HCT116 (cell line): ENCODE results near the gene CLCN1. TPM values are rescaled to one million over a fixed set of nuclear protein-coding genes. Genes with fewer than 3 reads are reported as not detected.

Experiments
- ATAC-seq: fragments of 200-7000 bp; cut with Tn5 transposase; 2 replicates; pipeline ENCODE4 v1.9.1; 2020; ENCODE audit warnings: mild to moderate bottlenecking, moderate library complexity
- BruUV-seq: library from RNA; stranded (reverse); fragments of 400-500 nt; replicated peaks from 2 replicates; lab custom pipeline; 2021; lab: Mats Ljungman, UMichigan
- CTCF ChIA-PET: fragments of 300-600 bp; sonication (Branson Sonifier 250); formaldehyde crosslinking; loops from one replicate; lab custom pipeline; 2021; ENCODE audit warnings: antibody characterized with exemption; lab: Charles Lee
- POLR2A ChIA-PET: fragments of 300-600, 350-600 bp; sonication (Branson Sonifier 250); formaldehyde crosslinking; loops from one replicate; lab custom pipeline; 2021; ENCODE audit warnings: antibody characterized with exemption; lab: Charles Lee
- RAD21 ChIA-PET, 2 experiments: fragments of 300-600 bp; sonication (Branson Sonifier 250); formaldehyde crosslinking; loops; one replicate each; lab custom pipeline; 2023; ENCODE audit warnings: low total read pairs in 2 of 2; ENCODE audit not compliant: uncharacterized antibody in 2 of 2, unreplicated experiment in 2 of 2, low non-redundant PET in 1 of 2; lab: Charles Lee
- DNase-seq: peaks from one replicate; pipeline ENCODE4 v3.0.0-alpha.2; 2010; ENCODE audit warnings: low read depth, low spot score
- H2AFZ ChIP-seq: fragments of 200-600 bp; shearing (Covaris generic), sonication (generic); 2 replicates; pipeline ENCODE4 v1.6.1; 2017; ENCODE audit warnings: low read depth, mixed run types, mixed read lengths, antibody characterized with exemption, low read length; ENCODE audit not compliant: poor library complexity, severe bottlenecking
- H3K27ac ChIP-seq: 2 replicates; pipeline ENCODE4 v1.5.1; 2012; ENCODE audit warnings: low read depth, low read length
- H3K27me3 ChIP-seq: fragments of 200-600 bp; sonication (generic); 2 replicates; pipeline ENCODE4 v1.6.1; 2016; ENCODE audit warnings: mixed run types, low read length, mixed read lengths; ENCODE audit not compliant: insufficient read depth
- H3K36me3 ChIP-seq, 2 experiments: fragments of 200-500 bp in 1 of 2; fragments of 200-600 bp in 1 of 2; sonication (Bioruptor generic) in 1 of 2; sonication (generic) in 1 of 2; 2 replicates each; pipeline versions ENCODE4 v1.5.1 to v1.6.1; 2014 to 2016; ENCODE audit warnings: low read length in 2 of 2, inconsistent platforms in 1 of 2, mixed read lengths in 1 of 2, mixed run types in 1 of 2; ENCODE audit not compliant: insufficient read depth in 2 of 2, control insufficient read depth in 1 of 2
- H3K4me1 ChIP-seq, 2 experiments: fragments of 200-600 bp in 1 of 2; sonication (generic) in 1 of 2; 2 replicates each; pipeline versions ENCODE4 v1.5.1 to v1.6.1; 2012 to 2017; ENCODE audit warnings: low read length in 2 of 2, inconsistent platforms in 1 of 2, mild to moderate bottlenecking in 1 of 2, mixed read lengths in 1 of 2, mixed run types in 1 of 2, moderate library complexity in 1 of 2; ENCODE audit not compliant: insufficient read depth in 2 of 2, control insufficient read depth in 1 of 2
- H3K4me2 ChIP-seq: fragments of 200-600 bp; sonication (generic); 2 replicates; pipeline ENCODE4 v1.6.1; 2017; ENCODE audit warnings: mixed run types, low read length, mixed read lengths
- H3K4me3 ChIP-seq, 2 experiments: fragments of 200-600 bp in 1 of 2; sonication (generic) in 1 of 2; replicated peaks in 1 of 2; 2 replicates each; pipeline ENCODE4 v1.5.1; 2011 to 2016; ENCODE audit warnings: low read length in 2 of 2, control low read depth in 1 of 2, low read depth in 1 of 2, mild to moderate bottlenecking in 1 of 2, mixed read lengths in 1 of 2, mixed run types in 1 of 2
- H3K79me2 ChIP-seq: fragments of 200-600 bp; sonication (generic); 2 replicates; pipeline ENCODE4 v1.6.1; 2017; ENCODE audit warnings: mild to moderate bottlenecking, mixed run types, low read length, moderate library complexity, mixed read lengths; ENCODE audit not compliant: insufficient read depth
- H3K9ac ChIP-seq: fragments of 200-600 bp; sonication (generic); 2 replicates; pipeline ENCODE4 v1.6.1; 2016; ENCODE audit warnings: low read length, mixed read lengths
- H3K9me2 ChIP-seq: fragments of 200-600 bp; sonication (generic), shearing (Covaris generic); 2 replicates; pipeline ENCODE4 v1.6.1; 2017; ENCODE audit warnings: mixed run types, mild to moderate bottlenecking, moderate library complexity; ENCODE audit not compliant: insufficient read depth
- H3K9me3 ChIP-seq, 2 experiments: fragments of 200-500 bp in 1 of 2; fragments of 200-600 bp in 1 of 2; sonication (Bioruptor generic) in 1 of 2; sonication (generic) in 1 of 2; 2 replicates each; pipeline ENCODE4 v1.6.1; 2014 to 2017; ENCODE audit warnings: low read length in 2 of 2, mixed read lengths in 2 of 2, inconsistent platforms in 1 of 2, low read depth in 1 of 2, mild to moderate bottlenecking in 1 of 2, mixed run types in 1 of 2, moderate library complexity in 1 of 2; ENCODE audit not compliant: control insufficient read depth in 1 of 2, insufficient read depth in 1 of 2
- H4K20me1 ChIP-seq: fragments of 200-600 bp; sonication (generic), shearing (Covaris generic); 2 replicates; pipeline ENCODE4 v1.6.1; 2017; ENCODE audit warnings: mixed run types, mild to moderate bottlenecking, moderate library complexity; ENCODE audit not compliant: insufficient read depth
- CEBPB ChIP-seq: IDR thresholded peaks from 2 replicates; pipeline ENCODE4 v1.6.1; 2012; ENCODE audit warnings: low read depth
- EGR1 ChIP-seq: IDR thresholded peaks from 2 replicates; pipeline ENCODE4 v1.6.1; 2012; ENCODE audit warnings: low read depth
- ELF1 ChIP-seq: IDR thresholded peaks from 2 replicates; pipeline ENCODE4 v1.6.1; 2012; ENCODE audit warnings: low read depth, borderline replicate concordance
- EZH2phosphoT487 ChIP-seq: fragments of 200-600 bp; IDR thresholded peaks from 2 replicates; pipeline ENCODE4 v1.6.1; 2018; ENCODE audit warnings: antibody characterized with exemption, borderline replicate concordance
- POLR2A ChIP-seq: IDR thresholded peaks from 2 replicates; pipeline ENCODE4 v1.7.0; 2011; ENCODE audit warnings: borderline replicate concordance; ENCODE audit not compliant: insufficient read depth, insufficient read length; ENCODE audit errors: extremely low read depth
- POLR2AphosphoS5 ChIP-seq: IDR thresholded peaks from 2 replicates; pipeline ENCODE4 v1.6.1; 2011; ENCODE audit warnings: mild to moderate bottlenecking, low read depth, low read length, moderate library complexity
- REST ChIP-seq: IDR thresholded peaks from 2 replicates; pipeline ENCODE4 v1.6.1; 2012; ENCODE audit warnings: low read depth
- SP1 ChIP-seq: IDR thresholded peaks from 2 replicates; pipeline ENCODE4 v1.6.1; 2012; ENCODE audit warnings: low read depth
- TCF7L2 ChIP-seq: IDR thresholded peaks from 2 replicates; pipeline ENCODE4 v1.7.0; 2011; ENCODE audit warnings: borderline replicate concordance, inconsistent platforms; ENCODE audit not compliant: insufficient read depth, insufficient read length; ENCODE audit errors: extremely low read depth
- YY1 ChIP-seq: IDR thresholded peaks from 2 replicates; pipeline ENCODE4 v1.6.1; 2011; ENCODE audit warnings: low read length, low read depth, moderate library complexity, mild to moderate bottlenecking; ENCODE audit not compliant: insufficient replicate concordance; ENCODE audit errors: extremely low read depth
- ZFX ChIP-seq: fragments of 450-650 bp; IDR thresholded peaks from 2 replicates; pipeline ENCODE4 v1.6.1; 2017
- ZNF274 ChIP-seq: fragments of 200-500 bp; sonication (Bioruptor generic); IDR thresholded peaks from 2 replicates; pipeline ENCODE4 v1.6.1; 2014; ENCODE audit warnings: mild to moderate bottlenecking, low read depth, low read length, inconsistent platforms
- intact Hi-C: fragments of 100-400 bp; cut with micrococcal nuclease; formaldehyde crosslinking; loops from 2 replicates; pipeline ENCODE4 v1.10.0; 2022
- total RNA-seq: library from RNA; stranded (reverse); gene quantifications from one replicate; pipeline ENCODE4 v1.2.1, GENCODE V29; 2021; ENCODE audit not compliant: unreplicated experiment

The CLCN1 gene
- total RNA-seq, 1 experiment from 2014 or later: 0.47 TPM

- Histone ChIP-seq H3K27me3 (no peaks in the 10 kb centered on the region), H3K79me2 (no peaks in the 10 kb centered on the region), H3K27ac (no peak overlapping the region), H3K9me2 (no peaks in the 10 kb centered on the region), H3K9me3 (no peaks in the 10 kb centered on the region), H2AFZ (no peak overlapping the region), H3K9ac (no peak overlapping the region), H3K4me1 (no peaks in the 10 kb centered on the region), H3K4me2 (no peak overlapping the region), H4K20me1 (no peaks in the 10 kb centered on the region), H3K36me3 (no peaks in the 10 kb centered on the region), H3K4me3 (no peak overlapping the region)
- ChIA-PET RAD21 (no interaction called here), CTCF (no interaction called here), POLR2A (no interaction called here)
- no TSS peak for BruUV-seq
- DNase-seq (no peak), ATAC-seq (no peak)
- TF ChIP-seq TCF7L2 (no peak), ZFX (no peak), ZNF274 (no peak), CEBPB (no peak), EGR1 (no peak), POLR2A (no peak), POLR2AphosphoS5 (no peak), YY1 (no peak), ELF1 (no peak), EZH2phosphoT487 (no peak), REST (no peak), SP1 (no peak)
- intact Hi-C loops: no loop called here
Observed at GRCh38 chr7:143354965-143355364, 39.1 kb downstream of the CLCN1 start.
